GM15510 (cell line): ENCODE results near the gene TRIM28.

Source experiments
- POLR2A ChIP-seq: IDR thresholded peaks from 3 replicates; pipeline ENCODE4 v1.6.1; 2011; ENCODE audit warnings: borderline replicate concordance; ENCODE audit not compliant: insufficient read length; ENCODE audit errors: extremely low read depth

TRIM28 gene

GRCh38 chr19:58563034-58563573, 19.2 kb downstream of the TRIM28 start:
- TF ChIP-seq POLR2A = no peak

DNA sequence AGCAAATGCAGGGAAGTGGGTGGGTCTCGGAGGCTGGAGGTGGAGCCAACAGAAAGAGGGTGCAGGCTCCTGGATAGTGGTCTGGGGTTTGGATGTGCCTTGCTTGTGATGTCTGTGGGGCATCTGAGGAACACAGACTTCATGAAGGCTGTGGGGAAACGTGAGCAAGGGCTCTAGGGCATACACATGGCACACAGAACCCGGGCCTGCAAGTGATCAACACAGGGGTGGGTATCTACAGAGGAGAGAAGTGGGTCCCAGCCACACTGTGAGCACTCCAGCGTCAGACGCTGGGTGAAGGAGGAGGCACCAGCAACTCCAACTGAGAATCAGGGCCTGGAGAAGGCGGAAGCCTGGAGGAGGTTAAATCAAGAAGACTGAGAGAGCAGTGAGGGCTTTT, 20.0 kb downstream of the TRIM28 start:
- no peak for TF ChIP-seq POLR2A

- no peak for TF ChIP-seq POLR2A
Observed at GRCh38 chr19:58566989-58567388, 23.1 kb downstream of the TRIM28 start.

GRCh38 chr19:58568453-58569130, 24.7 kb downstream of the TRIM28 start:
- no peak for TF ChIP-seq POLR2A

DNA sequence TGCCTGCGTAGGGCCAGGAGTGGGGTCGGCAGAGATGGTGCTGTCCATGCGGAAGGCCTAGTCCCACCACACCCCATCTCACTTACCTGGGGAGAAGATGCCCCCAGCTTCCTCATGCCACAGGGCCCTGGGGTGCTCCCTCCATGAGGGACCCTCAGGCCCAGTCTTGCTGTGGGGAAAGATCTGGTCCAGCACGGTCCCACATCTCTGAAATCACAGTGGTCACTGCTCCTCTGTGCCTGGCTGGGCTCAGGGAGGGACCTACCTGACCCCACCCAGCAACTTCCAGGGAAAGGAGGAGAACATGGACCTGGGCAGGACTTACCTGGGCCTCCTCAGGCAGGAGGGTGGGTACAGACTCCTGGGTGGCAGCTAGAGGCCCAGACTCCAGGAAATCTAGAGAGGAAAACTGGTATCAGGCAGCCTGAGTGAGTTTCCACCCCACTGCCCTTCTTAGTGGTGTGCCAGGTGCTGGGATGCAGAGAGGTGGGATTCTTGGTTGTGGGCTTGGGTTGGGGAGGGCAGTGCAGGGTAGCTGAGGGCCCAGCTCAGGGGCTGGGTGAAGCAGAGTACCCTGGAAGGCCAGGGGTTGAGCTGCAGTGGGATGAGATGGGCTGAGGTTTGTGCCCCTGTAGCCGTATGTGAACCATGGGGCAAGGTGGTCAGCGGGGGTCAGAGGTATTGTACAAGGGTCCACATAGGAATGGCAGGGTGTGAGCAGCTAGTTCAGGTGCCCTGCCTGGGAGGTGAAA, 25.5 kb downstream of the TRIM28 start:
- TF ChIP-seq POLR2A = no peak

DNA sequence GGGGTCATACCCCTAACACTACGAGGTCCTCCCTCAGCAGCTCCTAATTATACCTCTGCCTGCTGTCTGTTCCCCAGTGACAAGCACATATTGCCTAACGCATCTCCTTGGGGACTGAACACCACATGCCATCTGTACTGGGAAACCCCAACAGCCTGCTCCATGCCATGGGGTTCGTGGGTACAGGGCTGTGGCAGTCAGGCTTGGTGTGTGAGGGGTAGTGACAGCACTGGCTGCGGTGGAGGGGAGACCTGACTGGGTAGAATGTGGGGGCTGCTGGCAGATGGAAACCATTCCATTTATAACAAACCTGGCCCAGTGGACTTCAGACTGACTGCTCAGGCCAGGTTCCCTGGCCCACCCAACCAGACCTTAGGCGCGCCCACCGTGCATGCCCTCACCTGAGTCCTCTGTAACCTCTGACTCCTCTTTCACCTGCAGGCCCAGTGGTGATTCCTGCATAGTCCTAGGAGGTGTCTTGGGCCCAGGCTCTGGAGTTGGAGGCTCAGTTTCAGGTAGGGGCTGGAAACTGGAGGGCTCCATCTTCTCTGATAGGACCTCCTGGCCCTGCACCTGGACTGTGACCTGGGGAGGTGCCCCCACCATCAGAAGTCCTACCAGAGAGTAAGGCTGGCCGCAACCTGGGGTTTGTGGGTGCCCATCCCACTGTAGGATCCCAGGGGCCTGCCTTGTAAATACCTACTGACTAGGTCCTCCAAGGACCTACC, 26.2 kb downstream of the TRIM28 start:
- TF ChIP-seq POLR2A = no peak

GRCh38 chr19:58570770-58571574, 27.1 kb downstream of the TRIM28 start:
- no peak for TF ChIP-seq POLR2A

DNA sequence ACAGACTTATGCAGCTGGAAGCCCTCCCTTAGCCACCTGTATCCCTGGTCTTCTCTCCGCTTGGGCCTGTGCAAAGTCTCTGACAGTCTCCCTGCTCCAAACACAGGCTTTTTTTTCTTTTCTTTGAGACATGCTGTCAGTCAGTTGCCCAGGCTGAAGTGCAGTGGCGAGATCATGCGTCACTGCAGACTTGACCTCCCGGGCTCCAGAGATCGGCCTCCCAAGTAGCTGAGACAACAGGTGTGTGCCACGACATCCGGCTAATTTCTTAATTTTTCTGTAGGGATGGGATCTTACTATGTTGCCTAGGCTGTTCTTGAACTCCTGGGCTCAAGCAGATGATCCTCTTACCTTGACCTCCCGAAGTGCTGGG, 27.7 kb downstream of the TRIM28 start:
- no peak for TF ChIP-seq POLR2A

DNA sequence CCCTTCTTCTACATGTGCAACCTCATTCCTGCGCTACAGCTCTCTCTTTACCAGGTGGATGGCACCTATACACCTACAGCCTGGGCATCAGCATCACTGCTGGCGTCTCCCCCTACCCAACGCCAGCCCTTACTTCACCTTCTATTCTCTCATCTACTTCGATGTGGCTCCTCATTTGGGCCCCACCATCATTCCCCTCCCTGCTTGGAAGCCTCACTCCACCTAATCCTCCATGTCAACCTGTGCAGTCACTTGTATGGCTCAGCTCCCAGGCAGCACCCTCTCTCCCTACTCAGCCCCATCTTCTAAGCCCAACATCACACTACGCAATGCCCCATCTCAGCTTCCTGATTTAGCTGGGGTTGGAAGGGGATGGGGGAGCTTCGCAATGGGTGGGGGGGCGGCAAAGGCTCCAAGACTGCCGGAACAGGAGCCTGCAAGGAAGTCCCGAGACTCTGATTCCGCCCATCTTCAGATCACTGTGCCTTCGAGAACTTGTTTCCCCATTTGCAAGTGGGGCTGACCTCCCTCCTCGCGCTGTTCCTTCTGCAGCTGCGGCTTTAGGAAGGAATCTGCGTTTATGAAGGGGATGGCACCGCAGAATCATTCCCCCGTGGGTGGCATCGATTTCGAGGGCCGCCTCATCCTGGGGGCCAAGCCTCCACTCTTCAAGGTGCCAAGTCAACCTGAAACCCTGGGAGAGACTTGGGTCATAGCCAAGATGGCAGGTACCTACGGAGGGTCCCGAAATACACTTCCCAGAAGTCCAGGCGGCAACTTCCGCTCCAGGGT, 28.4 kb downstream of the TRIM28 start:
- no peak for TF ChIP-seq POLR2A

- TF ChIP-seq POLR2A = peak; percentile 42
Observed at GRCh38 chr19:58572818-58573657, 29.2 kb downstream of the TRIM28 start, which contains the start of gene MZF1. TSS of gene MZF1 (minus strand) at chr19:58573335. CDS start at chr19:58571389, 1,946 bp downstream.

DNA sequence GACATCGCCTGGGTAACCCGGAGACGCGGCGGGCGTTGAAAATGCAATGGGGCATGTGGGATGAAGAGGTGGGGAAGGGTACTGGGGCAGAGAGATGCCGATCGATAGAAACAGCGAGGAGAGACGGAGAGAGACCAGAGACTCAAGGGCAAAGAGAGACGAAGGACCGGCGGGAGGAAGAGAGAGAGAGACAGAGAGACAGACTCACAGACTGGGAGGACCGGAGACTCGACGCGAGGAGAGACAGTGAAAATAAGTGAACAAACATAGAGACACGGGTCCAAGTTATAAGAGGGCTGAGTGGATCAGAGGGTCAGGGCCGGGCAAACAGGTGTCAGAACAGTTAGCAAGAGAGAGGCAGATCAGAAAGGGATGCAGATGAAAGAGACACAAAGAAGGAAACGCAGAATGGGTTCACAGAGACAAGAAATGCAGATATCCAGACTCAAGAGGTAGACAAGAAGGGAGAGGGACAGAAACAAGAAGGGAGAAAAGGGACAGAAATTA, 29.8 kb downstream of the TRIM28 start:
- no peak for TF ChIP-seq POLR2A

- peak; percentile 82 for TF ChIP-seq POLR2A
Observed at GRCh38 chr19:58575183-58576041, 31.5 kb downstream of the TRIM28 start.
